IPS-15b (cell line): ENCODE results near the gene EML1.

ENCODE experiments used
- H3K27me3 ChIP-seq: one replicate; pipeline ENCODE4 v1.6.1; 2013; ENCODE audit warnings: low read length; ENCODE audit not compliant: control insufficient read depth, insufficient read depth
- H3K36me3 ChIP-seq: one replicate; pipeline ENCODE4 v1.6.1; 2013; ENCODE audit warnings: low read length; ENCODE audit not compliant: control insufficient read depth, insufficient read depth
- H3K4me1 ChIP-seq: one replicate; pipeline ENCODE4 v1.6.1; 2013; ENCODE audit warnings: mild to moderate bottlenecking, low read length; ENCODE audit not compliant: control insufficient read depth, insufficient read depth
- H3K4me3 ChIP-seq: one replicate; pipeline ENCODE4 v1.5.1; 2013; ENCODE audit warnings: low read depth, low read length
- H3K9ac ChIP-seq: one replicate; pipeline ENCODE4 v1.6.1; 2013; ENCODE audit warnings: low read depth, mild to moderate bottlenecking, low read length
- H3K9me3 ChIP-seq: one replicate; pipeline ENCODE4 v1.6.1; 2013; ENCODE audit warnings: mild to moderate bottlenecking, low read length; ENCODE audit not compliant: control insufficient read depth, insufficient read depth

The EML1 gene

DNA sequence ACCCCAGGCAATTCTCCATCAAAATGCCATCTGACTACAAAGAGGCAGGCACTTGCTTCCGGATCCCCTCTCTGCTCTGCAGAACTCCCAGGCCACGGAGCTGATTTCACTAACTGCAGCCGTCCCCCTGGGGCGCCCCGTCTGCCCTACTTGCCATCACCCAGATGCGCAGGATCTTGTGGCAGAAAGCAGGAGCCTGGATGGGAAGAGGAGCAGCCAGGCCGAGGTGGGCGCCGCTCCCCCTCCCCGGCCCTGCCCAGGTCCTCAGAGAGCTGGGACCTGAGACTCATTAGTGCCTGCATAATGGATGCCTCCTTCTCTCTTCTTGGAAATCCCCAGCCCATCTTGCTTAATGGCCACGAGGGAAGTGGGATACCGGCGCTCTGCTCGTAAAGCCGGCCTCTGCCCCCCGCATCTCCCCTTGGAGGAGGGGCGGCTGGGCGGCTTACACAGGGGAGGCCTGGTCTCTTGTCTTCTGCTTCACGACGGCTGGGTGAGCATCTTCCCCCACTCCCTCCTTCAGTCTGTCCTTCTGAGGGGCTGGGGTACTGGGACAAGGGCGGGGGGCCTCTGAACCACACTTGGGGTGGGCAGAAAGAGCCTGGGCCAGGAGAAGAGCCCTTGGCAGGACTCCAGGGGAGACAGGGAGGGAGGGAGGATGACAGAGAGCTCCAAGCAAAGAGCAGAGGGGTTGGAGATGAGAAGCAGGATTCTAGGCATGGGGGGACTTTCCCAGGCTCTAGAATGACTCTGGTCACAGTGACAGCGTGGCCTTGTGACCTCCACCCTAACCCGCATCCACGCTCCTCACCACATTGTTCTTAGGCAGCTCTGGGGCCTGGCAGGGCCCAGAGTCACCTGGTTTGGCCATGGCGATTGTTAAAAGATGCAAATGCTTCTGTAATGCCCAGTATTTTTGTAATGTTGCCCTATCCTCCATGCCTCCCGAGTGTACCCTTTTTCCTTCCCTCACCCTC, 19.4 kb upstream of the EML1 start:
- Histone ChIP-seq H3K9me3 (no peaks in the 10 kb centered on the region), H3K9ac (no peak overlapping the region), H3K4me3 (peak overlapping the region; percentile 13), H3K4me1 (peaks cover 26% of the 10 kb centered on the region), H3K36me3 (no peaks in the 10 kb centered on the region), H3K27me3 (no peaks in the 10 kb centered on the region)

DNA sequence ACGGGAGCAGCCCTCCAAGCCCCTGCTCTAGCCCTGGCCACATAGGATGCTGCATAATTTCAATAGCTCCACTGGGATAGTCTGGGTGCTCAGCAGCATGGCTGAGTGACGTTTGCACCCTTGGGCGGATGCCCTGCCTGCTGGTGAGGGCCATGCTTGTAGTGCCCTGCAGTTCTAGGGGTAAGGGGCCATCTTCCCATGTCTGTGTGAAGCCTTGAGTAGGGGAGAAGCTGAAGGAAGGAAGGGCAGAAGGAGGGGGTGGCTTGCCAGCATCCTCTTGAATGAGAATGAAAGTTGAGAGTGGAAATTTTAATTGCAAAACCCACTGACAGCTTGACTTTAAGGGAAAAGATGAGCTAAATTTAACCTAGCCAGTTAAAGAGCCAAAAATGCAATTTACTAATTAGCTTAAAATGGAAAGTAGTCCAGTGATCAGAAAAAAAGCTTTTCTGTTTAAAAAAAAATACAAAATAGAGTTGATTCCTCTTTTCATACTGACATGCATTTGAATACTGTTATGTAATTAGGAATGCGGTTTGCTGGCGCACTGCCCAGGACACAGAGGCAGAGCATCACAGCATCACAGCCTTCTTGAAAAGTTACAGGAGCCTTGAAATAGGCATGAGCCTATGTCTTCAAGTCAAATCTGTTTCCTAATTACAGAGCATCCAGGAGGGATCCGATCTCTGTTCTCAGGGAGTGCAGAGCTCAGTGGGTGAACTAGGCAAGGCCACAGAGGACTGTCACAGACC, 18.5 kb upstream of the EML1 start:
- peak overlapping the region; percentile 13 for H3K4me3 ChIP-seq
- no peak overlapping the region for H3K9ac ChIP-seq
- H3K9me3 ChIP-seq = no peaks in the 10 kb centered on the region
- H3K27me3 ChIP-seq = no peaks in the 10 kb centered on the region
- H3K36me3 ChIP-seq = no peaks in the 10 kb centered on the region
- H3K4me1 ChIP-seq = peaks cover 26% of the 10 kb centered on the region

DNA sequence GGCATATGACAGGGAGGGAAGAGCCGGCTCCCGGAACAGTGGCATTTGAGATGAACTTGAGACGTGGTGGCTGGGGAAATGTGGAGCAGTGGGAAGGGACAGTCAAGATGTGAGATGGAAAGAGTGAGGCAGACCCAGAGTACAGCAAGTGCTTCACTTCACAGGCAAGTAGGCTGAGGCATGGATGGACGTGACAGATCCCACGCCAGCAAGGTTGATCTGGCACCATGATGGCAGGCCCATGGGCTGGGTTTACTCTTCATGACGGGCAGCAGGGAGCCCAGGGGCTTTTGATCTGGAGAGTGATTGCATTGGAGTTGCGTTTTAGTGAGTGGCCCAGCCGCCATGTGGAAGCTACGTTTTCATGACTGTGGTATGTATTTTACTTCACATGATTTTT, 17.9 kb upstream of the EML1 start:
- Histone ChIP-seq H3K9me3 (no peaks in the 10 kb centered on the region), H3K36me3 (no peaks in the 10 kb centered on the region), H3K4me1 (peaks cover 26% of the 10 kb centered on the region), H3K4me3 (no peak overlapping the region), H3K27me3 (no peaks in the 10 kb centered on the region), H3K9ac (no peak overlapping the region)

DNA sequence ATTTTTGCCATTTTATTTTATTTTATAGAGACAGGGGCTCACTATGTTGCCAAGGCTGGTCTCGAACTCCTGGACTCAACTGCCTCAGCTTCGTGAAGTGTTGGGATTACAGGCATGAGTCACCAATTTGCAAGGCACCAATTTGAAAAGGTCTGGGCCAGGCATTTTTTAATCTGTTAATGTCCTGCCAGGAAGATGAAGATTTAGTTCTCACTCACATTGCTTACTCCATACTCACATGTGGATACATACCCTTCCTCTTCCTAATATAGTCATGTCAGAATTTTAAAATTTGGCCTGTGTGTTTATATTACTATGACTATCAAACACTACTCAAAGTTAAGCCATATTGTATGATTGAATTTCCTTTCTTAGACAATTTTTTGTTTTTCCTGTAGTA, 15.3 kb upstream of the EML1 start:
- no peak overlapping the region for H3K9ac ChIP-seq
- H3K36me3 ChIP-seq = no peaks in the 10 kb centered on the region
- H3K9me3 ChIP-seq = no peaks in the 10 kb centered on the region
- no peak overlapping the region for H3K4me3 ChIP-seq
- no peaks in the 10 kb centered on the region for H3K27me3 ChIP-seq
- peaks cover 20% of the 10 kb centered on the region for H3K4me1 ChIP-seq

DNA sequence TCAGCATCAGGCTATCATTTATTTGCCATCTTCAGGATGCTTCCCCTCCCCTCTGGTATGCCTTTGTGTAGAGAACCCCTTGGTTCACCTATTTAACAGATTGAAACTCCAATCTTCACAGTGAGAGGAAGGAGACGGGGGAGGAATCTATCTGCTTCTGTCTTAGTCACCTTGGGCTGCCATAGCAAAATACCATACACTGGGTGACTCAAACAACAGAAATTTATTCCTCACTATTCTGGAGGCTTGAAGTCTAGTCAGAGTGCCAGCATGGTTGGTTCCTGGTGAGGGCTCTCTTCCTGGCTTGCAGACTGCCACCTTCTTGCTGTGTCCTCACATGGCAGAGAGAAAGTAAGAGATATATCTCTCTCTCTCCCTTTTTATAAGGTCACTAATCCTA, 13.5 kb upstream of the EML1 start:
- Histone ChIP-seq H3K9me3 (no peaks in the 10 kb centered on the region), H3K4me3 (no peak overlapping the region), H3K36me3 (no peaks in the 10 kb centered on the region), H3K4me1 (peaks cover 6% of the 10 kb centered on the region), H3K9ac (no peak overlapping the region), H3K27me3 (no peaks in the 10 kb centered on the region)

DNA sequence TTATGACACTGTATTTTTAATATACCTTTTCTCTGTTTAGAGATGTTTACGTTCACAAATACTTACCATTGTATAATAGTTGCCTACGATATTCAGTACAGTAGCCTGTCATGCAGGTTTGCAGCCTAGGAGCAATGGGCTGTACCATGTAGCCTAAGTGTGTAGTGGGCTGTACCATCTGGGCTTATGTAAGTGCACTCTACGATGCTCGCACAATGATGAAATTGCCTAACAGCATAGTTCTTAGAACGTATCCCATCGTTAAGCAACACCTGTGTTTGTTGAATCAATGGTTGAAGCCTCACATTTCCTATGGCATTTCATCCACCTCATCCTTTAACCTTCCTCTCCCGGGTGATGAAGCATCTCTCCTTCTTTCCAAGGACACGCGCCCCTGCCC, 12.5 kb upstream of the EML1 start:
- Histone ChIP-seq H3K9ac (no peak overlapping the region), H3K9me3 (no peaks in the 10 kb centered on the region), H3K36me3 (no peaks in the 10 kb centered on the region), H3K27me3 (no peaks in the 10 kb centered on the region), H3K4me3 (no peak overlapping the region), H3K4me1 (no peaks in the 10 kb centered on the region)

DNA sequence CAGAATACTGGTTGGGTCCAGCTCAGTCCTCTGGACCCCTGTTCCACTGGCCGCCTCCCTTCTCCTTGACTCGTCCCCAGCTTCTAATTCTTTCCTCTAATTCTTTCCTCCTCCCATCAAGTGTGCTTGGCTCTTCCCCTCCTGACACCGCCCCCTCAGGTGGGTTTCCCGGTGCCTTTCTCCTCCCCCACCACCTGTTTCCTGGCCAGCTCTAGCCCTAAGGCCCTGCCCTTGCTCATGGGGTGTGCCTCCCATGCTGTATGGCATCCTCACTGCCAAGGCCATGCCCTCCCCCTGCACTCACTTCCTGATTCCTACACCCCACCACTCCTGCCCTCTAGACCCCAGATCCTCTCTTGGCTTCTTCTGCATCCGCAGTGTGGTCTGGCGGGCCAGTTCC, 12.1 kb upstream of the EML1 start:
- Histone ChIP-seq H3K4me3 (no peak overlapping the region), H3K27me3 (no peaks in the 10 kb centered on the region), H3K9me3 (no peaks in the 10 kb centered on the region), H3K36me3 (no peaks in the 10 kb centered on the region), H3K4me1 (no peaks in the 10 kb centered on the region), H3K9ac (no peak overlapping the region)

DNA sequence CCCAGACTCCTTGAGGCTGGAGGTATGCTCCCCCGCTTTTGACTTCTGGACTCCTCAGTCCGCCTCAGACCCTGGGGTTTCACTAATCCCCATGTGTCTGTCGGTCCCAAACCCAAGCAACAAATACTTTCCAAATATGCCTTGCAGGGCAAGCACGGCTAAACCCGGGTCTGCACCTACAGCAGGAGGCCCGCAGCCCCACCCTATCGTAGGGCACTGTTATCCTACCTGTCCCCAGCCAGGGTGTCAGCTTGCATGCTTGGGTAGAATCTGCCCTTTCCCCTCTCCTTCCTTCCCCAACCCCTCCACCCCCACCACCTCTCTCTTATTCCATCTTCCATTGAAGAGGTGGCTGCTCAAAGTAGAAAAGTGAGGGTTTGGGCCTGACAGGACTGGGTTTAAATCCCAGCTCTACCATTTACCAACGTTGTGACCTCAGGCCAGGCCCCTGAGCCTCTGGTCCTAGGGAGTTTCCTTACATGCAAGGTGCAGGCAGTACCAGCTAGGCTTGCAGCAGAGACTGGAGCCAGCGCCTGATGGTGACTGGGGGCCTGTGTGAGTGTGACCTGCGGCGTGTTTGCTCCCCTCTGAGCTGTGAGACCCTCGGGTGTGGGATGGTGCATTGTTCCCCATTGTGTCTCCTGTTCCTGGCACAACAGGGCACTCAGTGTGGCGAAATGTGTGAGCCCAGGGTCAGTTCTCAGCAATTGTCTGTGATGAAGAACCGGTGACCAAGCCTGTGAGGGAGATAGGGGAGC, 11.2 kb upstream of the EML1 start:
- Histone ChIP-seq H3K36me3 (no peaks in the 10 kb centered on the region), H3K4me1 (no peaks in the 10 kb centered on the region), H3K9ac (no peak overlapping the region), H3K9me3 (no peaks in the 10 kb centered on the region), H3K4me3 (no peak overlapping the region), H3K27me3 (no peaks in the 10 kb centered on the region)

DNA sequence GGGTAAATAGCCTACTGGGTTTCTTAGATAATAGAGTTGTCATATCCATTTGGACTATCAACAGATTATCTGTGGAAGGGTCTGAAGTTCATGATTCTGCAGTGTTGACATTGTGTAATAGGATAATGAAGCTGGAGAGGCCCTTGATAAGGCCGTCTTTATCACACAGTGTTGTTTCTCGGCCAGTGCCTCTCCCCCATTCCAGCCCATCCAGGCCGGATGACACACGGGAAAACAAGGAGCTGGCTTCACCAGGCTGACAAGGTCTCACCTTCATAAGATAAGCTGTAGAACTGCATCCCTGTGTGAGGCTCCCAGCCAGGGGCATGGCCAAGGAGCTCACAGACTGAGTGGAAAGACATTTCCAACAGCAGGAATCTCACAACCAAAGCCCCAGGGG, 8.7 kb upstream of the EML1 start:
- no peaks in the 10 kb centered on the region for H3K4me1 ChIP-seq
- no peaks in the 10 kb centered on the region for H3K36me3 ChIP-seq
- no peak overlapping the region for H3K9ac ChIP-seq
- H3K27me3 ChIP-seq = no peaks in the 10 kb centered on the region
- no peaks in the 10 kb centered on the region for H3K9me3 ChIP-seq
- no peak overlapping the region for H3K4me3 ChIP-seq

DNA sequence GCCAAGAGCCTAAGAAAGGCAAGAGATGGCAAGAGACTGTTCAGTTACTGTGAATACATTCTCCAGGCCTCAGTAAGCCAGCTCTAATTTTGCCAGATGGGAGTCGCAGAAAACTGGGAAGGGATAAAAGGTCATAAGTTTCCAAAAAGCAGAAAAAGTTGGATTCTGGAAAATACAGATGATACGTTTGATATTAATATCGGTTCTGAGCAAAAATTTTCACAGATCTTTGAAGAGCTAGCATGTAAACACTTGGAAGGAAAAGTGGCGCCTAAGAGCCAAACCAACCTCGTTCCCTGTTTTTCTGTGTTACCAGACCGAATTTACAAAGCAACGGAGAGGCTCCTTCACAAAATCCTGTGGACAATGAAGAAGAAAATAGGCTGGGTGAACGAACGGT, 7.8 kb upstream of the EML1 start:
- H3K27me3 ChIP-seq = no peaks in the 10 kb centered on the region
- no peak overlapping the region for H3K4me3 ChIP-seq
- no peaks in the 10 kb centered on the region for H3K9me3 ChIP-seq

DNA sequence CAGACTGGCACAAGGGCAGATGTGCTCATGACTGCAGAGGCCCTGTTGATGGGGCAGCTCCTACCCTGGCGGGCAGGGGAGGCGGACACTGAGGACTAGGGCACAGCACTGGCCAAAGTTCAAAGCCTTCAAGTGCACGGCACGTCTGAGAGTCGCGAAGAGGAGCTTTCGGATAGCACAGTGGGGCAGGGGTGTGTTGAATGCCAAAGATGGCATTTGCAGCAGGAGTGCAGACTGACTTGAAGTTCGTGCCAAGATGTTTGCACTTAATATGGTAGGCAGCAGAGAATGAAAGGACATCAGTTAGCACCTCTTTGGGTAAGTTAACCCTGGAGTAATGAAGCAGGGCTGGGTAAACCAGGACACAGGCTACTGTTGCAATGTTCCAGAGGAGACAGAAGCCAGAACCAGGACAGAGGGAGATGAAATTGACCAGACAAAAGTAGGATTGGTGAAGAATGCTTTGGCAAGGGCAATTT, 6.7 kb upstream of the EML1 start:
- Histone ChIP-seq H3K27me3 (no peaks in the 10 kb centered on the region), H3K4me1 (no peaks in the 10 kb centered on the region), H3K4me3 (no peak overlapping the region), H3K9me3 (no peaks in the 10 kb centered on the region), H3K36me3 (no peaks in the 10 kb centered on the region), H3K9ac (no peak overlapping the region)

More for the DNA sequence above, 7.8 kb upstream of the EML1 start:
- Histone ChIP-seq H3K36me3 (no peaks in the 10 kb centered on the region), H3K9ac (no peak overlapping the region), H3K4me1 (no peaks in the 10 kb centered on the region)
